Activated CD4-positive, alpha-beta memory T cell treated with anti-CD3 and anti-CD28 coated beads for 36 hours (primary cell): ENCODE results near the gene PPP1R13B. TPM values are rescaled to one million over a fixed set of nuclear protein-coding genes. Genes with fewer than 3 reads are reported as not detected.
A peak's percentile ranks its signal among the peaks of the same experiment; 100 is the strongest.

Source experiments
- CTCF ChIA-PET: fragments of 350-600 bp; sonication (Branson Sonifier 250); formaldehyde crosslinking; loops from one replicate; lab custom pipeline; 2021; ENCODE audit warnings: antibody characterized with exemption, inconsistent platforms; lab: Charles Lee
- POLR2A ChIA-PET: fragments of 350-600 bp; sonication (Branson Sonifier 250); formaldehyde crosslinking; loops from one replicate; lab custom pipeline; 2021; ENCODE audit warnings: antibody characterized with exemption; lab: Charles Lee
- DNase-seq: peaks from one replicate; pipeline ENCODE4 v3.0.0-alpha.2; 2020
- H3K27ac Mint-ChIP-seq: one replicate; pipeline ENCODE4 v1.8.0; 2021; ENCODE audit warnings: mixed read lengths
- H3K27me3 Mint-ChIP-seq: one replicate; pipeline ENCODE4 v1.8.0; 2021; ENCODE audit warnings: mixed read lengths
- H3K36me3 Mint-ChIP-seq: one replicate; pipeline ENCODE4 v1.8.0; 2021; ENCODE audit warnings: mixed read lengths
- H3K4me1 Mint-ChIP-seq: one replicate; pipeline ENCODE4 v1.8.0; 2021; ENCODE audit warnings: low read depth, mixed read lengths
- H3K4me3 Mint-ChIP-seq: one replicate; pipeline ENCODE4 v1.8.0; 2021; ENCODE audit warnings: mild to moderate bottlenecking, mixed read lengths
- H3K9me3 Mint-ChIP-seq: one replicate; pipeline ENCODE4 v1.8.0; 2021; ENCODE audit warnings: mixed read lengths
- intact Hi-C: fragments of 100-400 bp; cut with micrococcal nuclease; formaldehyde crosslinking; loops from one replicate; pipeline ENCODE4 v1.15.1; 2023
- total RNA-seq, 2 experiments: library from RNA; stranded (reverse); gene quantifications; one replicate each; pipeline ENCODE4 v1.2.3, GENCODE V29; 2021

PPP1R13B gene
- total RNA-seq, 2 experiments from 2014 or later = 13.5 to 14.8 TPM

DNA sequence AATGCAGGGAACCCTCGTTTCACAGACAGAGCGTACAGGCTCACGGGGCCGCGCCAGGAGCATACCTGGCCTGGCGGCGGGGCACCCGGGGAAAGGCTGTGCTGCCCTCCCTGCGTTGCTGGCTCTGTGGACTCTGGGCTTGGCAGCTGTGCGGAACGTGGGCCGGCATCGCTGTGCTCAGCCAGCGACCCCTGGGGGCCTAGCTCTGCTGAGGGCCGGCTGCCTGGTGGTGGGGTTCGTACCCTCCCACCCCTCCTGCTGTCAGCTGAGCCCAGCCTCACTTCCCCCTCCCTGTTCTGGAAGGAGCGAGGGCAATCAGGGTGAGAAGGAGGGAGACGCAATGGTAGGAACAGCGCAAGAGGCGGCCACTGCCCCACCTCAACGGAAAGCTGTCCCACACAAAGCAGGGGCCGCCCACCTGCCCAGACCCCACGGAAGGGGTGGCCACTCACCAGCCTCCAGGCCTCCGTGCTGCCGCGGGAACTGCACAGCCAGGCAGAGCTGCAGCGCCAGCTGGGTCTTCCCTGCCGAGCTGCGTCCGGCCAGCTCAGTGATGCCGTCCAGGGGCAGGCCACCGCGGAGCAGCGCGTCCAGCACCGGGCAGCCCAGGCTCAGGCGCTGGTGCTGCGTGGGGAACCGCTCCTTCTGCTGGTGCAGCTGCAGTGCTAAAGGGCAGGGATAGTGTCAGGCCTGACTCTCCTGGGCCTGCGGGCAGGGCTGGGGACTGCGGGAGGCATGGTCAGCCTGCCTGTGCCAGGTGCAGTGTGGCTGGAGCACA, 140.6 kb downstream of the PPP1R13B start:
- POLR2A ChIA-PET = no interaction called here

GRCh38 chr14:103705504-103706284, 141.7 kb downstream of the PPP1R13B start:
- POLR2A ChIA-PET = interaction anchor here (1.3 kb wide), 1 partner anchor 10 kb away, joined by 4 read pairs; the partner anchor contains the start of genes XRCC3 and ZFYVE21
- peaks cover 2% of the 10 kb centered on the region for H3K4me1 Mint-ChIP-seq
- H3K4me3 Mint-ChIP-seq = no peak overlapping the region
- no peaks in the 10 kb centered on the region for H3K27me3 Mint-ChIP-seq
- H3K36me3 Mint-ChIP-seq = peaks cover 30% of the 10 kb centered on the region
- H3K27ac Mint-ChIP-seq = no peak overlapping the region
- CTCF ChIA-PET = no interaction called here
- intact Hi-C loops = no loop called here
- DNase-seq = no peak
- H3K9me3 Mint-ChIP-seq = no peaks in the 10 kb centered on the region

More for the DNA sequence above, 140.6 kb downstream of the PPP1R13B start:
- Mint-ChIP-seq H3K27ac (no peak overlapping the region), H3K9me3 (no peaks in the 10 kb centered on the region), H3K27me3 (no peaks in the 10 kb centered on the region), H3K4me3 (no peak overlapping the region), H3K36me3 (peaks cover 37% of the 10 kb centered on the region), H3K4me1 (peaks cover 7% of the 10 kb centered on the region)
- intact Hi-C loops = no loop called here
- CTCF ChIA-PET = no interaction called here
- no peak for DNase-seq

DNA sequence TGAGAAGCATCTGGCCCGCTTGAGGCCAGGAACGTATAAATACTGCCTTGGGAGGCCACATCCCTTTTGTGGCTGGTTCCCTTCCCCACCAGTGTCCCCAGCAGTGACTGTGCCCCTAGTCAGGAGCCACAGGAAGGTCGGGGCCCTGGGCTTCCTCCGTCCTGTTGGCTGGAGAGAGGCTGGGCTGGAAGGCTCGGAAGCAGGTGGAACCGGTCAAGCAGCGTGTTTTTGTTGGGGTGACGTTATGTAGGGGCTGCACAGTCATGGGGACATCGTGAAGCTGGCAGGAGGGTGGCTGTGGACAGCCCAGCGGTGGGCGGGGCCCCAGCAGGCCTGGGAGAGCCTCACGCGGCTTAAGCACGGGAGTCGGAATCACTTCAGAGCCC, 142.3 kb downstream of the PPP1R13B start:
- ChIA-PET POLR2A (interaction anchor here (1.3 kb wide), 1 partner anchor 10 kb away, joined by 4 read pairs; the partner anchor contains the start of genes XRCC3 and ZFYVE21), CTCF (no interaction called here)
- Mint-ChIP-seq H3K27ac (no peak overlapping the region), H3K4me3 (no peak overlapping the region), H3K9me3 (no peaks in the 10 kb centered on the region), H3K27me3 (no peaks in the 10 kb centered on the region), H3K4me1 (peaks cover 2% of the 10 kb centered on the region), H3K36me3 (peaks cover 30% of the 10 kb centered on the region)
- no peak for DNase-seq
- intact Hi-C loops = no loop called here

DNA sequence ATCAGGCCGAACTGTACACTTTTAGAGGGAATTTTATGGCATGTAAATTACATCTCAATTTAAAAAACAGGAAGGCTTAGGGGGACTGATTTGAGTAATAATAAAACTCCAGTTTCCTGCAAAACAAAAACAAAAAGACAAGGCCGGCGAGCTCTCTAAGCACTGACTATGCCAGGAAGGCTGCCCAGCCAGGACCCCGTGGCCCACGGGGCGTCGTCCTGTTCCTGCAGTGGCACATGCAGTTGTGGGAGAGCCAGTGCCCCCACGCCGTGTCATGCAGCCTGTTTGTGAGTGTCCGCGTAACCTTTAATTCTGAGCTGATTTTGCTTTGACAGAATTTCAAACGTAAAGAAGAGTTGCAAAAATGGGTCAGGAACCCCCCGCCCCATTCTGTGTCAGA, 142.7 kb downstream of the PPP1R13B start:
- H3K4me3 Mint-ChIP-seq = no peak overlapping the region
- H3K9me3 Mint-ChIP-seq = no peaks in the 10 kb centered on the region
- peaks cover 30% of the 10 kb centered on the region for H3K36me3 Mint-ChIP-seq
- no peak overlapping the region for H3K27ac Mint-ChIP-seq
- ChIA-PET CTCF (no interaction called here), POLR2A (interaction anchor here (1.3 kb wide), 1 partner anchor 11 kb away, joined by 4 read pairs; the partner anchor contains the start of genes XRCC3 and ZFYVE21)
- intact Hi-C loops = no loop called here
- no peaks in the 10 kb centered on the region for H3K27me3 Mint-ChIP-seq
- DNase-seq = no peak
- H3K4me1 Mint-ChIP-seq = peaks cover 2% of the 10 kb centered on the region

GRCh38 chr14:103703433-103704385, 143.7 kb downstream of the PPP1R13B start:
- peaks cover 24% of the 10 kb centered on the region for H3K36me3 Mint-ChIP-seq

GRCh38 chr14:103702497-103703432, 144.6 kb downstream of the PPP1R13B start:
- H3K9me3 Mint-ChIP-seq = no peaks in the 10 kb centered on the region
- H3K4me3 Mint-ChIP-seq = no peak overlapping the region
- intact Hi-C loops = no loop called here
- CTCF ChIA-PET = no interaction called here
- no peaks in the 10 kb centered on the region for H3K27me3 Mint-ChIP-seq
- H3K36me3 Mint-ChIP-seq = peaks cover 21% of the 10 kb centered on the region
- H3K27ac Mint-ChIP-seq = peak overlapping the region; percentile 19
- no peak for DNase-seq
- peaks cover 2% of the 10 kb centered on the region for H3K4me1 Mint-ChIP-seq
- POLR2A ChIA-PET = interaction anchor here (0.5 kb wide), 1 partner anchor 139 kb away, joined by 3 read pairs; no protein-coding TSS in a partner anchor

More at GRCh38 chr14:103703433-103704385, 143.7 kb downstream of the PPP1R13B start:
- H3K4me1 Mint-ChIP-seq = peaks cover 2% of the 10 kb centered on the region
- DNase-seq = no peak
- peak overlapping the region; percentile 67 for H3K27ac Mint-ChIP-seq
- no peaks in the 10 kb centered on the region for H3K9me3 Mint-ChIP-seq
- H3K27me3 Mint-ChIP-seq = no peaks in the 10 kb centered on the region
- ChIA-PET CTCF (no interaction called here), POLR2A (interaction anchor here (1.3 kb wide), 1 partner anchor 12 kb away, joined by 4 read pairs; the partner anchor contains the start of genes XRCC3 and ZFYVE21)
- intact Hi-C loops = no loop called here
- no peak overlapping the region for H3K4me3 Mint-ChIP-seq

GRCh38 chr14:103702095-103702494, 145.3 kb downstream of the PPP1R13B start:
- Mint-ChIP-seq H3K9me3 (no peaks in the 10 kb centered on the region), H3K4me1 (peaks cover 6% of the 10 kb centered on the region), H3K36me3 (peaks cover 21% of the 10 kb centered on the region), H3K27ac (peak overlapping the region; percentile 56), H3K27me3 (no peaks in the 10 kb centered on the region), H3K4me3 (no peak overlapping the region)
- DNase-seq = no peak
- ChIA-PET CTCF (interaction anchor here (0.6 kb wide), 1 partner anchor 1020 kb away, joined by 3 read pairs; no protein-coding TSS in a partner anchor), POLR2A (interaction anchor here (0.5 kb wide), 1 partner anchor 138 kb away, joined by 3 read pairs; no protein-coding TSS in a partner anchor)
- intact Hi-C loops = no loop called here

GRCh38 chr14:103700753-103701490, 146.5 kb downstream of the PPP1R13B start:
- POLR2A ChIA-PET = no interaction called here
- CTCF ChIA-PET = interaction anchor here (0.5 kb wide), 1 partner anchor 132 kb away, joined by 3 read pairs; no protein-coding TSS in a partner anchor
- H3K36me3 Mint-ChIP-seq = peaks cover 26% of the 10 kb centered on the region
- no peak overlapping the region for H3K27ac Mint-ChIP-seq
- intact Hi-C loops = no loop called here
- H3K4me3 Mint-ChIP-seq = no peak overlapping the region
- H3K27me3 Mint-ChIP-seq = no peaks in the 10 kb centered on the region
- H3K4me1 Mint-ChIP-seq = peaks cover 6% of the 10 kb centered on the region
- H3K9me3 Mint-ChIP-seq = no peaks in the 10 kb centered on the region
- DNase-seq = no peak

DNA sequence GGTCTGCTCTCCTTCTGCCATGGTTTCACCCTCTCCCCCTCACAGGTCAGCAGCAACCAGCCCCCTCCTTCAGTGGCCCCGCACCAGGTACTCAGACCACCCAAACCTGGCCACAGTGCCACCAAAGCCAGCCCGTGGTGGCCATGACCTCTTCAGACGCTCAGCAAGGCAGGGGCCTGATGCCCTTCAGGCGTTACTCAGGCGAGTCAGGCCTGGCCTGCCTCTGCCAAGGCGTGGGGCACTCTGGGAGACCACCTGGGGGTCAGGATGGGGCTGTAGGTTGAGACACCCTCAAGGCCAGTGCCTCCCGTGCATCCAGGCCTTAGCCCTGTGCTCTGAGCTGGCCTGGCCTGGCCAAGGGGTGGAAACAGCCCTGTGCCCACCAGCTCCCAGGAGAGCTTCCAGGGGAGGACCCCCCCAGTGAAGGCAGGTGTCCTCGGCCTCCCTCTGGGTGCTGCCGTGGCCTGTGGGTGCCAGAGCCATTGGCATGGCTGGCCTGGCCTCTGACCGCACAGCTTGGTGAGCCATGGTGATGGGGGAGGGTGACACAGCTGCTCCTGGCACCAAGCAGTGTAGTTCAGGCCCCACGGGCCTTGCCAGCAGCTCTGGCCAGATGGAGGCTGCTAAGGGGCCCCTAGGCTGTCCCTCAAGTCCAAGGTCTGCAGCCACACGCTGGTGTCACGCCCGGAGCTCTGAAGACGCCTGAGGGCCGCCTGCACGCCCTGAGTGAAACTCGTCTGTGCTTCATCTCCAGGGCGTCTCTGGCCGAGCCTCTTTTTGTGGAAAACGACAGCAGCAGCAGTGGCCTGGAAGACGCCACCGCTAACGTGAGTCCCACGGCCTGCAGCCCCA, 147.2 kb downstream of the PPP1R13B start:
- Mint-ChIP-seq H3K4me1 (peaks cover 6% of the 10 kb centered on the region), H3K27ac (peak overlapping the region; percentile 9), H3K27me3 (no peaks in the 10 kb centered on the region), H3K9me3 (no peaks in the 10 kb centered on the region), H3K4me3 (no peak overlapping the region), H3K36me3 (peaks cover 24% of the 10 kb centered on the region)
- POLR2A ChIA-PET = interaction anchor here (0.6 kb wide), 1 partner anchor 97 kb away, joined by 5 read pairs; no protein-coding TSS in a partner anchor
- DNase-seq = no peak
- CTCF ChIA-PET = interaction anchor here (0.5 kb wide), 1 partner anchor 131 kb away, joined by 3 read pairs; no protein-coding TSS in a partner anchor
- intact Hi-C loops = no loop called here
